Activated T-helper 2 cell treated with anti-CD3 and anti-CD28 coated beads, Interferon-gamma antibody, Interleukin-2, Interleukin-4, amounts not matched to agents 10 μg/mL and 5 μg/mL and 100 μg/mL, durations not matched to agents 14 hours and 24 hours and 36 hours (primary cell): ENCODE data around the gene AXIN2. TPM values are rescaled to one million over a fixed set of nuclear protein-coding genes. Genes with fewer than 3 reads are reported as not detected.

Source experiments
- DNase-seq: peaks from one replicate; pipeline ENCODE4 v3.0.0; 2021; ENCODE audit warnings: low spot score
- H3K27ac Mint-ChIP-seq: one replicate; pipeline ENCODE4 v1.8.0; 2021; ENCODE audit warnings: mixed read lengths
- H3K27me3 Mint-ChIP-seq: one replicate; pipeline ENCODE4 v1.8.0; 2021; ENCODE audit warnings: low read depth, mixed read lengths
- H3K36me3 Mint-ChIP-seq: one replicate; pipeline ENCODE4 v1.8.0; 2021; ENCODE audit warnings: low read depth, mixed read lengths
- H3K4me1 Mint-ChIP-seq: one replicate; pipeline ENCODE4 v1.8.0; 2021; ENCODE audit warnings: low read depth, mixed read lengths
- H3K4me3 Mint-ChIP-seq: one replicate; pipeline ENCODE4 v1.8.0; 2021; ENCODE audit warnings: low read depth, mild to moderate bottlenecking, moderate library complexity, mixed read lengths
- H3K9me3 Mint-ChIP-seq: one replicate; pipeline ENCODE4 v1.8.0; 2021; ENCODE audit warnings: mixed read lengths
- intact Hi-C: fragments of 100-400 bp; cut with micrococcal nuclease; formaldehyde crosslinking; loops from one replicate; pipeline ENCODE4 v1.15.1; 2023
- total RNA-seq: library from RNA; stranded (reverse); gene quantifications from 2 replicates; pipeline ENCODE4 v1.2.3, GENCODE V29; 2022

AXIN2 gene
- total RNA-seq, 1 donor from 2014 or later, result 6.8 TPM

- H3K4me1 Mint-ChIP-seq, result peaks cover 17% of the 10 kb centered on the region
- no peak overlapping the region for H3K4me3 Mint-ChIP-seq
- intact Hi-C loops, result no loop called here
- no peak overlapping the region for H3K27ac Mint-ChIP-seq
- H3K27me3 Mint-ChIP-seq, result no peaks in the 10 kb centered on the region
- H3K36me3 Mint-ChIP-seq, result no peaks in the 10 kb centered on the region
- no peak for DNase-seq
- no peaks in the 10 kb centered on the region for H3K9me3 Mint-ChIP-seq
Observed at GRCh38 chr17:65593092-65593854, 31.8 kb upstream of the AXIN2 start.

GRCh38 chr17:65592125-65592965 is 30.9 kb upstream of the AXIN2 start:
- Mint-ChIP-seq H3K4me3 (no peak overlapping the region), H3K27me3 (no peaks in the 10 kb centered on the region), H3K9me3 (no peaks in the 10 kb centered on the region), H3K4me1 (peaks cover 17% of the 10 kb centered on the region), H3K36me3 (no peaks in the 10 kb centered on the region), H3K27ac (no peak overlapping the region)
- intact Hi-C loops, result no loop called here
- DNase-seq, result no peak

- H3K9me3 Mint-ChIP-seq, result no peaks in the 10 kb centered on the region
- intact Hi-C loops, result no loop called here
- H3K36me3 Mint-ChIP-seq, result no peaks in the 10 kb centered on the region
- DNase-seq, result no peak
- no peak overlapping the region for H3K4me3 Mint-ChIP-seq
- H3K4me1 Mint-ChIP-seq, result peaks cover 10% of the 10 kb centered on the region
- no peaks in the 10 kb centered on the region for H3K27me3 Mint-ChIP-seq
- H3K27ac Mint-ChIP-seq, result no peak overlapping the region
Observed at GRCh38 chr17:65589321-65589720, 27.9 kb upstream of the AXIN2 start.

GRCh38 chr17:65588181-65588808 is 26.8 kb upstream of the AXIN2 start:
- H3K27ac Mint-ChIP-seq, result no peak overlapping the region
- H3K27me3 Mint-ChIP-seq, result no peaks in the 10 kb centered on the region
- no peak overlapping the region for H3K4me3 Mint-ChIP-seq
- intact Hi-C loops, result no loop called here
- no peaks in the 10 kb centered on the region for H3K9me3 Mint-ChIP-seq
- DNase-seq, result no peak
- H3K4me1 Mint-ChIP-seq, result peaks cover 5% of the 10 kb centered on the region
- H3K36me3 Mint-ChIP-seq, result no peaks in the 10 kb centered on the region

GRCh38 chr17:65587534-65588180 is 26.2 kb upstream of the AXIN2 start:
- Mint-ChIP-seq H3K27ac (no peak overlapping the region), H3K27me3 (no peaks in the 10 kb centered on the region), H3K4me3 (no peak overlapping the region), H3K4me1 (peaks cover 5% of the 10 kb centered on the region), H3K9me3 (no peaks in the 10 kb centered on the region), H3K36me3 (no peaks in the 10 kb centered on the region)
- no peak for DNase-seq
- intact Hi-C loops, result no loop called here

- no peak for DNase-seq
- H3K36me3 Mint-ChIP-seq, result no peaks in the 10 kb centered on the region
- intact Hi-C loops, result no loop called here
- no peaks in the 10 kb centered on the region for H3K9me3 Mint-ChIP-seq
- H3K4me1 Mint-ChIP-seq, result peaks cover 5% of the 10 kb centered on the region
- no peaks in the 10 kb centered on the region for H3K27me3 Mint-ChIP-seq
- no peak overlapping the region for H3K27ac Mint-ChIP-seq
- H3K4me3 Mint-ChIP-seq, result no peak overlapping the region
Observed at GRCh38 chr17:65586899-65587298, 25.5 kb upstream of the AXIN2 start.

GRCh38 chr17:65584604-65585521 is 23.4 kb upstream of the AXIN2 start:
- peak overlapping the region; percentile 38 for H3K27ac Mint-ChIP-seq
- H3K9me3 Mint-ChIP-seq, result no peaks in the 10 kb centered on the region
- no peak for DNase-seq
- no peak overlapping the region for H3K4me3 Mint-ChIP-seq
- H3K36me3 Mint-ChIP-seq, result no peaks in the 10 kb centered on the region
- no peaks in the 10 kb centered on the region for H3K27me3 Mint-ChIP-seq
- intact Hi-C loops, result no loop called here
- H3K4me1 Mint-ChIP-seq, result peaks cover 5% of the 10 kb centered on the region

GRCh38 chr17:65583921-65584603 is 22.6 kb upstream of the AXIN2 start:
- intact Hi-C loops, result no loop called here
- Mint-ChIP-seq H3K36me3 (no peaks in the 10 kb centered on the region), H3K9me3 (no peaks in the 10 kb centered on the region), H3K4me1 (peaks cover 5% of the 10 kb centered on the region), H3K4me3 (no peak overlapping the region), H3K27ac (peak overlapping the region; percentile 38), H3K27me3 (no peaks in the 10 kb centered on the region)
- DNase-seq, result no peak

- DNase-seq, result no peak
- no peaks in the 10 kb centered on the region for H3K36me3 Mint-ChIP-seq
- no peak overlapping the region for H3K4me3 Mint-ChIP-seq
- intact Hi-C loops, result no loop called here
- H3K4me1 Mint-ChIP-seq, result no peaks in the 10 kb centered on the region
- no peaks in the 10 kb centered on the region for H3K27me3 Mint-ChIP-seq
- no peak overlapping the region for H3K27ac Mint-ChIP-seq
- H3K9me3 Mint-ChIP-seq, result no peaks in the 10 kb centered on the region
Observed at GRCh38 chr17:65576939-65577338, 15.5 kb upstream of the AXIN2 start.

- no peak for DNase-seq
- Mint-ChIP-seq H3K36me3 (no peaks in the 10 kb centered on the region), H3K27ac (no peak overlapping the region), H3K4me3 (no peak overlapping the region), H3K4me1 (no peaks in the 10 kb centered on the region), H3K9me3 (no peaks in the 10 kb centered on the region), H3K27me3 (peaks cover 3% of the 10 kb centered on the region)
- intact Hi-C loops, result no loop called here
Observed at GRCh38 chr17:65573282-65573602, 11.8 kb upstream of the AXIN2 start.

GRCh38 chr17:65572581-65573281 is 11.3 kb upstream of the AXIN2 start:
- Mint-ChIP-seq H3K36me3 (no peaks in the 10 kb centered on the region), H3K4me1 (no peaks in the 10 kb centered on the region), H3K27ac (no peak overlapping the region), H3K4me3 (no peak overlapping the region), H3K27me3 (peaks cover 3% of the 10 kb centered on the region), H3K9me3 (no peaks in the 10 kb centered on the region)
- intact Hi-C loops, result no loop called here
- DNase-seq, result no peak
